Mucosa of descending colon (tissue), 3 donors: ENCODE results near the gene ATF7. TPM values are rescaled to one million over a fixed set of nuclear protein-coding genes. Genes with fewer than 3 reads are reported as not detected.

ENCODE experiments used
- ATAC-seq: fragments of 200-7000 bp; cut with Tn5 transposase; one replicate; pipeline ENCODE4 v1.9.1; 2020; ENCODE audit warnings: mild to moderate bottlenecking, moderate library complexity
- DNase-seq, 3 donors: peaks; one replicate each; pipeline ENCODE4 v3.0.0-alpha.2; 2020
- H3K36me3 ChIP-seq: fragments of 200-600 bp; one replicate; pipeline ENCODE4 v1.8.0; 2021; ENCODE audit warnings: low read depth, mild to moderate bottlenecking
- H3K4me1 ChIP-seq: fragments of 200-600 bp; one replicate; pipeline ENCODE4 v1.8.0; 2021; ENCODE audit warnings: low read depth, mild to moderate bottlenecking
- H3K4me3 ChIP-seq: fragments of 200-600 bp; one replicate; pipeline ENCODE4 v1.8.0; 2021; ENCODE audit warnings: mild to moderate bottlenecking
- H3K9me3 ChIP-seq: fragments of 200-600 bp; one replicate; pipeline ENCODE4 v1.8.0; 2021; ENCODE audit warnings: mild to moderate bottlenecking
- intact Hi-C, 2 donors: fragments of 100-400 bp; cut with DNase I in 1 of 2; cut with micrococcal nuclease in 1 of 2; formaldehyde crosslinking; loops; one replicate each; pipeline versions ENCODE4 v1.11.0 to v1.11.1; 2022; cut with DNase I, micrococcal nuclease
- total RNA-seq, 3 donors: library from RNA; stranded (reverse); fragmentation: NEBNext Ultra II Directional in 2 of 3; extraction: Animal tissue kit (Norgen Biotek cat#: 25700) in 2 of 3; gene quantifications; one replicate each; pipeline versions ENCODE4 v1.2.1 to v1.2.4, GENCODE V29; 2021 to 2023
- TF ChIP-seq, protein P1 (sequence below): fragments of 200-600 bp; IDR thresholded peaks from one replicate; pipeline ENCODE4 v1.8.0; 2022; ENCODE audit warnings: antibody characterized with exemption, mild to moderate bottlenecking
- donor health status: DM: no; HTN: no; CAD: no; lungs with moderate emphysema.
- donor health status: DM: no; HTN: no; CAD: no.
- donor health status: DM: no; HTN: yes; CAD: no.

ATF7 gene
- total RNA-seq, 3 donors from 2014 or later = 35.6 to 50.9 (median 42.8) TPM

DNA sequence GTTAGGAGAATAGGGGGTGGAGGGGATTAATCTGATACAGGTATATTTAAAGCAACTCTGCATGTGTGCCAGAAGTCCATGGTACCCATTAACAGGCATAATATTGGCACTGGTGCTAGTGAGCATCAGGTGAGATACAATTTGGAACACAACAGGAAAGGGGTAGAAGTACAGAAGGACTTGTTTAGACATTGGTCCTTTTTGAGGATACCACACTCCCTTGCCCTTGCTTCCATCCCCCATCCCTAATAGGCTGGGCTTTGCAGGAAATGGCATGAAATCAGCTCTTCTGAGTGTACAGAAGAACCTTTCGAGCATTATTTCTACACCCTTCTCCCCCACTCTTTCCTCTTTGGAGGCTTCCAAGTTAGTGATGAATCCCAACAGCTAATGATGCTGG lies 157.9 kb downstream of the ATF7 start:
- intact Hi-C loops = no loop called here
- no peaks in the 10 kb centered on the region for H3K9me3 ChIP-seq
- no peak for DNase-seq
- peaks cover 42% of the 10 kb centered on the region for H3K36me3 ChIP-seq
- no peak overlapping the region for H3K4me3 ChIP-seq
- H3K4me1 ChIP-seq = peaks cover 4% of the 10 kb centered on the region
- TF ChIP-seq, protein P1, sequence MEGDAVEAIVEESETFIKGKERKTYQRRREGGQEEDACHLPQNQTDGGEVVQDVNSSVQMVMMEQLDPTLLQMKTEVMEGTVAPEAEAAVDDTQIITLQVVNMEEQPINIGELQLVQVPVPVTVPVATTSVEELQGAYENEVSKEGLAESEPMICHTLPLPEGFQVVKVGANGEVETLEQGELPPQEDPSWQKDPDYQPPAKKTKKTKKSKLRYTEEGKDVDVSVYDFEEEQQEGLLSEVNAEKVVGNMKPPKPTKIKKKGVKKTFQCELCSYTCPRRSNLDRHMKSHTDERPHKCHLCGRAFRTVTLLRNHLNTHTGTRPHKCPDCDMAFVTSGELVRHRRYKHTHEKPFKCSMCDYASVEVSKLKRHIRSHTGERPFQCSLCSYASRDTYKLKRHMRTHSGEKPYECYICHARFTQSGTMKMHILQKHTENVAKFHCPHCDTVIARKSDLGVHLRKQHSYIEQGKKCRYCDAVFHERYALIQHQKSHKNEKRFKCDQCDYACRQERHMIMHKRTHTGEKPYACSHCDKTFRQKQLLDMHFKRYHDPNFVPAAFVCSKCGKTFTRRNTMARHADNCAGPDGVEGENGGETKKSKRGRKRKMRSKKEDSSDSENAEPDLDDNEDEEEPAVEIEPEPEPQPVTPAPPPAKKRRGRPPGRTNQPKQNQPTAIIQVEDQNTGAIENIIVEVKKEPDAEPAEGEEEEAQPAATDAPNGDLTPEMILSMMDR = no peak
- ATAC-seq = no peak

DNA sequence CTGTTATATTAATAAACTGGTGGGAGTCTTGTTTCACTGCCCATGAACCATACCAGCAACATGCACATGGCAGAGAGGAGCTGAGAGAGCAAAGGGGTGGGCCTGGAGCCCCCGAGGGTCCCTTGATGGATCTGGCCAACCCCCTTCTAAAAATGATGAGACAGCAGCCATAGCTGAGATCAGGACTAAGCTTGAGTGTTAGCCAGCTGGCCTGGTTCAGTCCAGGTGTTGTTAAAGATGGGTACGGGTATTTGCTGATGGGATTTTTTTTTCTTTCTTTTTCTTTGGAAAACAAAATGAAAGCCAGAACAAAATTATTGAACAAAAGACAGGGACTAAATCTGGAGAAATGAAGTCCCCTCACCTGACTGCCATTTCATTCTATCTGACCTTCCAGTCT lies 158.3 kb downstream of the ATF7 start:
- H3K4me3 ChIP-seq = no peak overlapping the region
- H3K36me3 ChIP-seq = peaks cover 42% of the 10 kb centered on the region
- ATAC-seq (no peak), DNase-seq (no peak)
- no peaks in the 10 kb centered on the region for H3K9me3 ChIP-seq
- intact Hi-C loops = no loop called here
- TF ChIP-seq, protein P1 = no peak
- H3K4me1 ChIP-seq = peaks cover 4% of the 10 kb centered on the region

DNA sequence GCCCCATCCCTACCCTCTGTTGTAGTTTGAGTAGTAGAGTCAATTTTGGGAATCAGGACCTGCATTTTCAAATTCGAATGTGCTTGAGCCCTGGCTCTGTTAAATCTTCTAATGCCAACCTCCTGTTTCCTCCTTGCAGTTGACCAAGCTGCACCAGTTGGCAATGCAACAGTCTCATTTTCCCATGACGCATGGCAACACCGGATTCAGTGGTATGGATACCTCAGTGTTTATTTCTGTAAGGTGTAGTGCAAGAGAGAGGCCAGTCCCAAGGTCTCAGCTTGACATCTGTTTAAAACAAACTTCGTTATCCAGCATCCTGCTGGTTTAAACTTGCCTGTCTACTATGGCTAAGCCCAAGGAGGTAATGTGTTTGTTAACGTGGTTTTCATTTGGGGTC lies 159.1 kb downstream of the ATF7 start:
- no peak overlapping the region for H3K4me3 ChIP-seq
- ATAC-seq = no peak
- intact Hi-C loops = no loop called here
- H3K4me1 ChIP-seq = peaks cover under 1% of the 10 kb centered on the region
- TF ChIP-seq, protein P1 = no peak
- H3K36me3 ChIP-seq = peaks cover 42% of the 10 kb centered on the region
- no peak for DNase-seq
- H3K9me3 ChIP-seq = no peaks in the 10 kb centered on the region

DNA sequence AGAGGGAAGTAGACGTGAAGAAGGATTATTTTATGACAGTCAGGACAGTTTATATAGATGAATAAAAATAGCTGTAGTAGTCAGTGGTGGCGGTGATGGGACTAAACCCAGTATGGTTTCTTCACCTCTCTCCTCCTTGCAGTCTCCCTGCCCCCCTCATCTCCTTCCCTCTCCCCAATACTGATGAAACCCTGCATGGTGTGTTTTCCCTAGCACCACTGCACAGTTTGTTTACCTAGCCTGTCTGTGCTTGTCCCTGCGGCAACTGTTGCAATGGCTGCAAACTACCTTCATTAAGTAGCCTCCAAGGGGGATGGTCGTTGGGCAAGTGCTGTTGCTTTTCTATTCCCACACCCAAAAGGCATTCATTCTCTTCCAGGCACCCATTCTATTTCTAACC lies 159.5 kb downstream of the ATF7 start:
- ATAC-seq (no peak), DNase-seq (no peak)
- no peaks in the 10 kb centered on the region for H3K4me1 ChIP-seq
- intact Hi-C loops = no loop called here
- TF ChIP-seq, protein P1 = no peak
- peaks cover 46% of the 10 kb centered on the region for H3K36me3 ChIP-seq
- no peak overlapping the region for H3K4me3 ChIP-seq
- no peaks in the 10 kb centered on the region for H3K9me3 ChIP-seq

DNA sequence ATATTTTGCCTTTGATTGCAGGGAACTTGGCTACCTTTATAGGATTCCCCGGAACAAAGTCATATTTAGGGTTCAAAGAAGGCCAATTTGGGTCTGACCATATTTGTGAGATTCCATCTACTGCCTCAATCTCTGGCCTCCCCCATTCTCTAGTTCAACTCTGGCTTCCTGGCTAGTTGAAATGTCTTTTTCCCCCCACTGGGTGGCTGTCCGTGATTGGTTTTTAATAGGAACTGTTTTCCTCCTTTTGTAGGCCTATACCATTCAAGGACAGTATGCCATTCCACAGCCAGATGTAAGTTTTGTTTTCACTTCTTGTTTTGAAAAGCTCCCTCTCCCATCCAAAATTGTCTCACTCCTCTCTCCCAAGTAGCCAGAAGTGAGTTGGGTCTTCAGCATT lies 160.5 kb downstream of the ATF7 start:
- H3K36me3 ChIP-seq = peaks cover 50% of the 10 kb centered on the region
- intact Hi-C loops = no loop called here
- H3K9me3 ChIP-seq = no peaks in the 10 kb centered on the region
- DNase-seq (no peak), ATAC-seq (no peak)
- H3K4me3 ChIP-seq = no peak overlapping the region
- TF ChIP-seq, protein P1 = no peak
- H3K4me1 ChIP-seq = no peaks in the 10 kb centered on the region
